Stimulated activated CD4-positive, alpha-beta T cell treated with anti-CD3 and anti-CD28 coated beads, Interleukin-4, amount 100 ng/mL, for 24 hours (primary cell): ENCODE data around the gene SNORC.

Experiments
- DNase-seq: peaks from one replicate; pipeline ENCODE4 v3.0.0-alpha.2; 2020

The SNORC gene

GRCh38 chr2:232870766-232871371, 805 bp downstream of the SNORC start:
- no peak for DNase-seq

DNA sequence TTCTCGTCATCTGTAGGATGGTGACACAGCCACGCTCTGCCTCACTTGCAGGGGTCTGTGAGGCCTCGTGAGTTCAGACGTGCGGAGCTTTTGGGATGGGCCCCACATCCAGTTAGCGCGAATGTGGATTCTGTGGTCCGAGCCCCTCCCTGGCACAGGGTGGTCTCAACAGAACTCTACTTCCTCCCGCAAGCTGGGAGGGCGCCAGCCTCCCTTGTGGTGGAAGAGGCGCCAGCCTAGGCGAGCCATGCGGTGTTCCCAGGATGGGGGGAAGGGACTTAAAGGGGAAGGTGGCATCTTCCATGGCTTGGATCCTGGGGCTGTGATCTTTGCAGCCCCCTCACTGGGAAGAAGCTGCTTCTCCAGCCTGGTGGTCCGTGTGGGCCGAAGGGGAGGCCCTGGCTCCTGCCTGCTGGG, 1.4 kb downstream of the SNORC start:
- no peak for DNase-seq

DNA sequence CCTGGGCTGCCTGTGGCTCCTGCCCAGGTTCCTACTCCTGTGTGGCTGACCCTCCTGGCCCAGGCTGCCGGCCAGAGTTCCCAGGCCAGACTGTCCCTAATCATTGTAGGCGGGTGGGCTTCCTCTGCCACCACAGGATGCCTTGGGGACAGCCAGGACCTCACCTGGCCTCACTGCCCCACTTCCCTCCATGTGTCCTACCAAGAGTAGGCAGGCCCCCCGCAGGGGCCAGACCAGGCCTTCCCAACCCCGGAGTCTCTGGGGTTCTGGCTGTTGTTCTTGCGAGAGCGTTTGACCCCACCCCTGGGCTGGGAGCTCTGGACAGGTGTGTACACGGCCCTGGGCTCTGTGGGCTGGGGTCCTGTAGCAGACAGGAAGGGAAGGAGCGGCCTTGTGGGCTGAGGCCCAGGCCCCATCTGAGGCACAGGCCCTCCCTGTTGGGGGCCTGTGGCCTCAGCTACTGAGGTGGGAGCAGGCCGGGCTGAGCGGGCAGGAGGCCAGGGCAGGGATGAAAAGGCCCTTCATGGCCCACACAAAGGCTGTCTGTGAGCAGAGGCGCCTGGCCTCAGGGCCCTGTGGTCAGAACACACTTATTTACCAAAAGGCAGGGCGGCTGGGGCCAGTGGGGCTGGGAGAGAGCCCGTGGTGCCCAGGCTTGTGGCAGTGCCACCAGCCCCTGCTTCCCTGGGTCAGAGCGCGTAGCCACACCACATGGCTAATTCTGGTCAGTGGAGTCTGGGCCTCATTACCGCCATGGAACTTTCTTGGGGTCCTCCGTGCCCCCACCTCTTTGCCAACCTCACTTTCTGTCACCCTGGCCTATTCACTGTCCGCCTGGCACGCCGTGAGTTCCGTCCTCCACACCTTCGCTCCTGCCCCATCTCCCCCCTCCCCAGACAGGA, 2.0 kb downstream of the SNORC start:
- no peak for DNase-seq

DNA sequence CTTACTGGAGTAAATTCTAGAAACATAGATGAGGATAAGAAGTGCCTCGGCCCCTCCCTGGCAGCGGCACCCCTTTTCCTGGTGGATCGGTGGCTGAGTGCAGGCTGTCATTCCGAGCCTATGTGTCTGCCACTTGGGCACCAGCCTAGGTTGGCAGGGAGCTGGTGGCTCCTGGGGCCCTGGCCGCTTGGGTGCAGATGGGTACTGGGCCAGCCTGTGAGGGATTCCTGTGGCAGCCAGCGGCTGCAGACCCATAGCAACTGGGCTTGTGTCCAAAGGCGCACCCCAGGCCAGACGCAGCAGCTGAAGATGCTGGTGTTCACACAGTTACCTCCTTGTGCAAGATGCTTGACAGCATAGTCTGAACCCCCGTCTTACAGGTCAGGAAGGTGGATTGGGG, 2.8 kb downstream of the SNORC start:
- DNase-seq, result no peak

DNA sequence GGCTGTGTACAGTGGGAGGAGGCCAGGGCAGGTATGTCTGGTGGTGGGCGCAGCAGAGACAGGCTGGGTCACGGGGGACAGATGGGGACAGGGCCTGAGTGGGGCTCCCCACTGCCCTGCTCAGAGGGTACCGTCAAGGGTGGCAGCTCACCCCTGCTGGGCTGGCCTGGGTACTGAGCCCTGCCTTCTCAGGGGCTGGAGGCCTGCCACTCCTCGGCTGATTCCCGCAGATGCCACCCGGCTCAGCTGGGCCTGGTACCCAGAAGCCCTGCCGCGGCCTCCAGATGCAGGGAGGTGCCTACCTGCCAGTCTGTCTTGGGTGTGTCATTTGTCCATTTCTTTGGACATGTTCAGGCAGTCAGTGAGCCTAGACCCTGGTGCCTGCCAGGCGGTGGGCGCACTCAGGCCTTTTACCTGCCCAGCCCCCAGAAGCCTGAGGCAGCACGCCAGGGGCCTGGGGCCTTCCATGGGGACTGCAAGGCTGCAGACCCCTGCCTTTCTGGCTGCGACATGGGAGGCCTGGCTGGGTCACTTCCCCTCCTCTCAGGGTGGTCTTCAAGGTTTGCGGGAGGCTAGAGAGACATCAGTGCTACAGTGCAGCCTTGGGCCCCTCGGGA, 3.3 kb downstream of the SNORC start:
- no peak for DNase-seq

DNA sequence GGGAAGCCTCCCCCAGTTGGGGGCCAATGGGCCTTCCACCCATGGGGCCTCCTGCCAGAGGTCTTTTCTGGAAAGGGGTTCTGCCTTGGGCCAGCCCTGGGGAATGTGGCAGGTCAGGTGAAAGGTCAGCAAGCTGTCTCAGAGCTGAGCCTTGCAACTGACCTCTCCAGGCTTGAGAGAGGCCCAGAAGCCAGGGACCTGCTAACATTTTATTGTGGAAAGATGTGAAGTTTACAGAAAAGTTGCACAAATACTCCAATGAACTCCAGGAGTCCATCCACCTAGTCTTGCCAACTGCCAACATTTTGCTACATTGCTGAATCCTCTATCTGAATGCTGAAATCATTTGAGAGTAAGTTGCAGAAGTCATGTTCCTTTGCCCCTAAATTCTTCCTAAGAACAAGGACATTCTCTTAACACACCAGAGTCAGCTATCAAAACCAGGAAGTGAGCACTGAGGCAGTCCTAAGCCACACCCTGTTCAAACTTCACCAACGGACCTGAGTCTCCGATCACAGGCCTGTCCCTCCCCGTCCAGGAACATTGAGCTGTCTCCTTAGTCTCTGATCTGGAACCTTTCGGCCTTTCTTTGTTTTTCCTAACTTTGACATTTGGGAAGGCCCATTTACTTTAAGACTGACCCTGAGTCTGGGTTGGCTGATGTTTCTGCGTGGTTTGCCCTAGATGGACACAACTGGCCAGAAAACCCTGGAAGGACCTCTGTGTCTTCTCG, 4.0 kb downstream of the SNORC start:
- no peak for DNase-seq

GRCh38 chr2:232874677-232875223, 4.7 kb downstream of the SNORC start:
- no peak for DNase-seq

DNA sequence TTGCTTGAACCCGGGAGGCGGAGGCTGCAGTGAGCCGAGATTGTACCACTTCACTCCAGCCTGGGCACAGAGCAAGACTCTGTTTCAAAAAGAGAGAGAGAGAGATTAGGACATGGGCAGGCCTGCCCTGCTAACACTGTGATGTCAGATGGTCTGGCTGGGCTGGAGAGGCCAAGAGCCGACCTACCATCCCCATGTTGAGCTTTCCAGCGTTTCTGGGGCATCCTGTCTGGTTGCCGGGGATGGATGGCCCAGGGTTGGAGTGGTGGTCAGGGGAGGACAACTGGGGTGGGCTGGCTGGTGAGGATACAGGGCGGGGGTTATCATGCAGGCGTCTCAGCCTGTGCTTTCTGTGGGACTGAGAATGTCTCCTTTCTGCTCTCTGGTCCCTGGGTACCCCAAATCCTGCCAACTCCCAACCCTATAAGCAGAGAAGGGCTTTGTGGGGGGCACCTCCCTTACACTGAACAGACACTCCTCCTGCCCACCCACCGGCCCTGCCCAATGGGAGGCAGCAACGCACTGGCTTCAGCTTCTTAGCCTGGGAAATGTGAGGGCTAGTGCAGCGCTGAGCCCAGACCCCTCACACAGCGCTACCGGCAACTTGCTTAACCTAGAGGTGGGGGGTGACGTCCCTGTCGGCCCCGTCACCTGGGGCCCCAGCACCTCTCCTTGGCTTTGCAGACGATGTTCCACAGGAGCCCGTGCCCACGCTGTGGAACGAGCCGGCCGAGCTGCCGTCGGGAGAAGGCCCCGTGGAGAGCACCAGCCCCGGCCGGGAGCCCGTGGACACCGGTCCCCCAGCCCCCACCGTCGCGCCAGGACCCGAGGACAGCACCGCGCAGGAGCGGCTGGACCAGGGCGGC, 5.4 kb downstream of the SNORC start:
- DNase-seq, result no peak

GRCh38 chr2:232876161-232876977, 6.3 kb downstream of the SNORC start:
- no peak for DNase-seq

DNA sequence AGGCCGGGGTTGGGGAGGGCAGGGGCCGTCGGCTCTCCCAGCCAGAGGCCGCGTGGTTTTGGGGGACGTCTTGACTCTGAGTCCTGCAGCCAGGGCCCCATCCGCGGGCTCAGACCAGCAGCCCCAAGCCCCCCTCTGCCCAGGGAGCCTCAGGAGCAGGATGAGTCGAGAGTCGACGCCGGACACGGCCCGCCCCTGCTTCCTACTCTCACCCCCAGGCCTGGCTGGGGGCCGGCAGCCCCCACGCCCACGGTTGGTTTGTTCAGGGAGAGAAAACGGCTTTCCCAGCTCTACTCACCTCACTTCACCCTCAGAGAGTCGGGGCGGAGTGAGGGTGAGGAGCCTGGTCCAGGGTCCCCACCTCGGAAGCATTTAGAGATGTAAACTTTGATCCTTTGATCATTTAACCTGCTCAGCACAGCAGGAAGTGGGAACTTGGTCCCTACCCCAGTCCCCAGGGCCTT, 6.9 kb downstream of the SNORC start:
- no peak for DNase-seq

GRCh38 chr2:232877940-232878511, 8.0 kb downstream of the SNORC start:
- DNase-seq, result no peak

DNA sequence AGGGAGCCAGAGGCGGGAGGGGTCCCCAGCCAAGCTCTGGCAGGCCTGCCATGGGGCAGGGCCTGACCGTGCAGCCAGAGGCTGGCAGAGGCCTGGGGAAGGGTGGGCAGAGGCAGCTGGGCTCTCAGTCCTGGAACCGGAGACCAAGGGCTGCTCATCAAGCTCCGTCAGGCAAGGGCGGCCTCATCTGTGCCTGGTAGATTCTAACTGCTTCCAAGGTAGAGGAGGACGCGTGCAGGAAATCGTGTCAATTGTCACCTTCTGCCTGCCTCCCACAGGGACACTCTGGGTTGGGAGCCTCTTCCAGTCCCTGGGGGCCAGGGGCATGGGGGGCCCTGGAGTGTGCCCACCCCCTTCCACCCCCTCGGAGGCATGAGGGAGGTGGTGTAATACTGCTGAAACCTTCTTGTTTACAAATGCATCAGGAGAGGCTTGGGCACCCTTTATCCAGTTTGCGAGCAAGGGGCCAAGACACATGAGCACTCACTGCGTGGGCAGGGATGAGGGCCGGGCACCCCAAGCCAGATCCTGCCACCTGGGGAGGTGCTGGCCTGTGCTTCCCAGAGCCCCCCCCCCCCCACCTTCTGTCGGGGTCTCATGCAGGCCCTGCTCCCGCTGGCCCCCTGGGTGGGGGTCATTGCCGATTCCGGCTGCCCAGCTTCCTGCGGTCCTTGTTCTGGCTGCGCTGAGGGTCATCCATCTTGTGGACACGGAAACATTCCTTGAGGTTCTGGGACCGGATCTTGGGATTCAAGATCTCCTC, 9.0 kb downstream of the SNORC start:
- DNase-seq, result no peak

- no peak for DNase-seq
These were observed 9.8 kb downstream of the SNORC start for GRCh38 chr2:232879618-232880494.

DNA sequence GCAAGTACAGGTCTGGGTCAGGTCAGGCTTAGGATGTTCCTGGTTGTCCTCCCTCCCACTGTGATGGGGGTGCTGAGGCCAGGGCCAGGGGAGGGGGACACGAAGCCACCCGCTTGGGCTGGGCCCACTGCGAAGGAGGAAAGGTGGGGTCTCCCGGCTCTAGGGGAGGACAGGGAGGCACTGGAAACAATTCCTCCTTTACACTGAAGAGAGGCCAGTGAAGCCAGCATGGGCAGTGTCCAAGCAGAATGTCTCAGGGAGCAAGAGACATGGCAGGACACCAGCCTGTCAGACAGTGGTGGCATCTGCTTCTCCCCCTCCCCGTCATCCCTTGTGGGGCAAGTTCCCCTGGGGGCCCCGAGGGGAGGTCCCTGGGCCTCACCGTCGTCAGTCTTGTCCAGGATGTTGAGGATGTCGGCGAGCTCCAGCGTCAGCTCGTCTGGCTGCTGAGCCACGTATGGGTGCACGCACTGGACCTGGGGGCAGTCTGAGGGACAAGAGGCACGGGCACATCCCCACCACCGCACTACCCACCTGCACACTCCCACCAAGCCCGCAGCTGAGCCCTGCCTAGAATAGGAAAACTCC, 10.8 kb downstream of the SNORC start:
- DNase-seq, result no peak

- DNase-seq, result no peak
These were observed 12.0 kb downstream of the SNORC start for GRCh38 chr2:232882085-232882484.

GRCh38 chr2:232882505-232883115, 12.5 kb downstream of the SNORC start:
- DNase-seq, result no peak

- no peak for DNase-seq
These were observed 13.2 kb downstream of the SNORC start for GRCh38 chr2:232883116-232883721.
